OCI-LY1 (cell line): ENCODE data around the gene SLC7A14.

Experiments used
- H2AFZ ChIP-seq: fragments of 200-600 bp; sonication (generic), shearing (Covaris generic); 2 replicates; pipeline ENCODE4 v1.6.0; 2014; ENCODE audit warnings: antibody characterized with exemption, mild to moderate bottlenecking, low read length
- H3F3A ChIP-seq: fragments of 200-600 bp; sonication (generic), shearing (Covaris generic); 2 replicates; pipeline ENCODE4 v1.6.0; 2014; ENCODE audit warnings: mild to moderate bottlenecking, antibody characterized with exemption, low read length, moderate library complexity; ENCODE audit not compliant: insufficient read depth
- H3K27ac ChIP-seq: fragments of 200-600 bp; sonication (generic); 2 replicates; pipeline ENCODE4 v1.5.1; 2014; ENCODE audit warnings: low read length, mixed run types, mild to moderate bottlenecking, low read depth; ENCODE audit not compliant: poor library complexity, severe bottlenecking
- H3K27me3 ChIP-seq: fragments of 200-600 bp; sonication (generic); 2 replicates; pipeline ENCODE4 v1.6.0; 2014; ENCODE audit warnings: antibody characterized with exemption, mild to moderate bottlenecking, low read length, moderate library complexity; ENCODE audit not compliant: insufficient read depth
- H3K36me3 ChIP-seq: fragments of 200-600 bp; sonication (generic); 2 replicates; pipeline ENCODE4 v1.6.1; 2014; ENCODE audit warnings: mild to moderate bottlenecking, antibody characterized with exemption, low read length, moderate library complexity, mixed read lengths; ENCODE audit not compliant: insufficient read depth
- H3K4me1 ChIP-seq: fragments of 200-600 bp; sonication (generic); 2 replicates; pipeline ENCODE4 v1.5.1; 2014; ENCODE audit warnings: mild to moderate bottlenecking, low read length, moderate library complexity; ENCODE audit not compliant: insufficient read depth, severe bottlenecking
- H3K4me2 ChIP-seq: fragments of 200-600 bp; sonication (generic), shearing (Covaris generic); 2 replicates; pipeline ENCODE4 v1.6.1; 2014; ENCODE audit warnings: low read length
- H3K4me3 ChIP-seq: fragments of 200-600 bp; sonication (generic); 2 replicates; pipeline ENCODE4 v1.5.1; 2014; ENCODE audit warnings: low read length, low read depth, mild to moderate bottlenecking, mixed read lengths; ENCODE audit not compliant: poor library complexity, severe bottlenecking
- H3K79me2 ChIP-seq: fragments of 200-600 bp; shearing (Covaris generic); 2 replicates; pipeline ENCODE4 v1.6.1; 2016; ENCODE audit warnings: mixed run types, low read length, mixed read lengths; ENCODE audit not compliant: insufficient read depth
- H3K9ac ChIP-seq: fragments of 200-600 bp; sonication (generic), shearing (Covaris generic); 2 replicates; pipeline ENCODE4 v1.6.1; 2014; ENCODE audit warnings: mild to moderate bottlenecking, low read length, mixed read lengths
- H3K9me2 ChIP-seq: fragments of 200-600 bp; sonication (generic), shearing (Covaris generic); 2 replicates; pipeline ENCODE4 v1.6.1; 2014; ENCODE audit warnings: low read depth, mild to moderate bottlenecking, low read length, mixed read lengths
- H3K9me3 ChIP-seq: fragments of 200-600 bp; shearing (Covaris generic); 2 replicates; pipeline ENCODE4 v1.6.1; 2014; ENCODE audit warnings: low read length, mixed read lengths
- H4K20me1 ChIP-seq: fragments of 200-600 bp; sonication (generic), shearing (Covaris generic); 2 replicates; pipeline ENCODE4 v1.6.0; 2016; ENCODE audit warnings: mild to moderate bottlenecking, low read length; ENCODE audit not compliant: insufficient read depth
- EZH2 ChIP-seq: fragments of 200-600 bp; sonication (generic), shearing (Covaris generic); IDR thresholded peaks from 2 replicates; pipeline ENCODE4 v1.8.0; 2017; ENCODE audit warnings: borderline replicate concordance, mixed run types, mild to moderate bottlenecking, antibody characterized with exemption, low read length, moderate library complexity, mixed read lengths
- TF ChIP-seq, protein P1 (sequence below): fragments of 200-600 bp; sonication (generic), shearing (Covaris generic); IDR thresholded peaks from 2 replicates; pipeline ENCODE4 v1.5.1; 2017; ENCODE audit warnings: mild to moderate bottlenecking, antibody characterized with exemption, low read length, moderate library complexity, mixed read lengths

SLC7A14 gene

DNA sequence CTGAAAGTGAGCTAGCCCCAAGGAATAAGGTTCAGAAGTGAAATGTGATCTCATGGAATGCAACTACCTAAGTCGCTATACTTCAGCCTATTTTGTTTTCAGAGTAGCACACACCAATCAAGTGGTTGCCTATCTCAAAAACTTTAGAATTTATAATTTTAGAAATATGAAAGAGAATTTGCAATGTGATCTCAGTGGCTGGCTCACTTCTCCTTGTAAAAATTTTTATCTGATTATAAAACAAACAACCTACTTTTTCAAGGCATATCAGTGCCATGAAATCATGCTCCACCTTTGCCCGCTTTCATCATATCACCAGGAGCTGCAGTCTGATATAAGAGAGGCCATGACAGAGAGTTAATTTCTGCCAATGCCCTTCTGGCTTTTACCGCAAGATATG lies 119.9 kb downstream of the SLC7A14 start:
- Histone ChIP-seq H3K4me1 (no peaks in the 10 kb centered on the region), H3K9me3 (no peaks in the 10 kb centered on the region), H2AFZ (no peak overlapping the region), H3K27ac (no peak overlapping the region), H4K20me1 (no peaks in the 10 kb centered on the region), H3K4me2 (no peak overlapping the region), H3K36me3 (no peaks in the 10 kb centered on the region), H3K27me3 (no peaks in the 10 kb centered on the region), H3K4me3 (no peak overlapping the region), H3K79me2 (no peaks in the 10 kb centered on the region), H3K9ac (no peak overlapping the region), H3F3A (no peaks in the 10 kb centered on the region), H3K9me2 (no peaks in the 10 kb centered on the region)
- no peak for TF ChIP-seq EZH2
- TF ChIP-seq, protein P1, sequence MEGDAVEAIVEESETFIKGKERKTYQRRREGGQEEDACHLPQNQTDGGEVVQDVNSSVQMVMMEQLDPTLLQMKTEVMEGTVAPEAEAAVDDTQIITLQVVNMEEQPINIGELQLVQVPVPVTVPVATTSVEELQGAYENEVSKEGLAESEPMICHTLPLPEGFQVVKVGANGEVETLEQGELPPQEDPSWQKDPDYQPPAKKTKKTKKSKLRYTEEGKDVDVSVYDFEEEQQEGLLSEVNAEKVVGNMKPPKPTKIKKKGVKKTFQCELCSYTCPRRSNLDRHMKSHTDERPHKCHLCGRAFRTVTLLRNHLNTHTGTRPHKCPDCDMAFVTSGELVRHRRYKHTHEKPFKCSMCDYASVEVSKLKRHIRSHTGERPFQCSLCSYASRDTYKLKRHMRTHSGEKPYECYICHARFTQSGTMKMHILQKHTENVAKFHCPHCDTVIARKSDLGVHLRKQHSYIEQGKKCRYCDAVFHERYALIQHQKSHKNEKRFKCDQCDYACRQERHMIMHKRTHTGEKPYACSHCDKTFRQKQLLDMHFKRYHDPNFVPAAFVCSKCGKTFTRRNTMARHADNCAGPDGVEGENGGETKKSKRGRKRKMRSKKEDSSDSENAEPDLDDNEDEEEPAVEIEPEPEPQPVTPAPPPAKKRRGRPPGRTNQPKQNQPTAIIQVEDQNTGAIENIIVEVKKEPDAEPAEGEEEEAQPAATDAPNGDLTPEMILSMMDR, result no peak

- TF ChIP-seq EZH2, result no peak
- no peak overlapping the region for H3K9ac ChIP-seq
- H2AFZ ChIP-seq, result no peak overlapping the region
Observed at GRCh38 chr3:170463011-170463410, 122.9 kb downstream of the SLC7A14 start.

DNA sequence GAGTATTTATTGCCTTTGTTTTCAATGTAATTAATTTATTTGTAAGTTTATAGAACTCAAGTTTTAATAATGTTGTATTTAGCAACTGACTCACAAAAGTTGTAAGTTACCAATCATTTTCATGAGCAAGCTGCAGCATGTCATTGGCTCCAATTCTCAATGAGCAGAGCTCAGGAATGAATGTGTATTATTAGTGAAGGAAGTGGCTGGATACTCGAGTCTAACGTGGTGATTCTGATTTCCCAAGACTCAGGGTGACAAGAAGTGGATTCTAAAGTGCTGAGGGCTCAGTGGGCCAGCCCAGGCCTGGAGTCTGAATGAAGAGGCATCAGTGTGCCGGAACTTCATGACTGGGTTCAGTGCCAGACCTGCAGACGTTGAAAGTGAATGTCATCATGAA lies 127.6 kb downstream of the SLC7A14 start:
- Histone ChIP-seq H3F3A (no peaks in the 10 kb centered on the region), H3K9me2 (no peaks in the 10 kb centered on the region), H3K9me3 (no peaks in the 10 kb centered on the region), H4K20me1 (no peaks in the 10 kb centered on the region), H3K27me3 (no peaks in the 10 kb centered on the region), H3K79me2 (no peaks in the 10 kb centered on the region), H2AFZ (no peak overlapping the region), H3K4me2 (no peak overlapping the region), H3K4me3 (no peak overlapping the region), H3K9ac (no peak overlapping the region), H3K27ac (no peak overlapping the region), H3K36me3 (no peaks in the 10 kb centered on the region), H3K4me1 (no peaks in the 10 kb centered on the region)
- TF ChIP-seq EZH2, result no peak
- TF ChIP-seq, protein P1, result no peak

More at GRCh38 chr3:170463011-170463410, 122.9 kb downstream of the SLC7A14 start:
- no peaks in the 10 kb centered on the region for H3K27me3 ChIP-seq
- no peak overlapping the region for H3K4me3 ChIP-seq
- H3K9me2 ChIP-seq, result no peaks in the 10 kb centered on the region
- no peaks in the 10 kb centered on the region for H4K20me1 ChIP-seq
- H3F3A ChIP-seq, result no peaks in the 10 kb centered on the region
- no peak overlapping the region for H3K4me2 ChIP-seq
- no peaks in the 10 kb centered on the region for H3K79me2 ChIP-seq
- H3K9me3 ChIP-seq, result no peaks in the 10 kb centered on the region
- no peak overlapping the region for H3K27ac ChIP-seq
- H3K36me3 ChIP-seq, result no peaks in the 10 kb centered on the region
- no peaks in the 10 kb centered on the region for H3K4me1 ChIP-seq

DNA sequence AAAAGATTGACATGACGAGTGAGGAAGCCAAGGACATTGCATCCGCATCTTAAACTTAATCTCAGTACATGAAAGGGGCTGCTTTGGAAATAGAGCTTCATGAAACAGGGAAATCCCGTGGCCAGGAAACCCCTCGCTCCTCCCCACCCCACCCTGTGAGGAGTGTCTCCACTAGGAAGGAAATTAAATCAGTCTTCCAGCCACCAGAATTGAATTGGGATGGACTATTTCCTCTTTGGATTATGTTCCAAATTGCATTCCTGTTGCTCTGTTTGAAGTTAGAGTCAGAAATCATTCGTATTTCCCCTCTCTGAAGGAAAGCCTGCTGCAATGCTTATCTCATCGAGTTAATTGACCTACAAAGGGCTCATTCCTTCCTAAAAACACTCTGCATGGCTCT lies 131.4 kb downstream of the SLC7A14 start:
- Histone ChIP-seq H4K20me1 (no peaks in the 10 kb centered on the region), H3K79me2 (no peaks in the 10 kb centered on the region), H3K36me3 (no peaks in the 10 kb centered on the region), H3K4me1 (no peaks in the 10 kb centered on the region), H3K9me3 (no peaks in the 10 kb centered on the region), H3K9ac (no peak overlapping the region), H2AFZ (no peak overlapping the region), H3K9me2 (no peaks in the 10 kb centered on the region), H3K27me3 (no peaks in the 10 kb centered on the region), H3F3A (no peaks in the 10 kb centered on the region), H3K27ac (no peak overlapping the region), H3K4me2 (no peak overlapping the region), H3K4me3 (no peak overlapping the region)
- TF ChIP-seq, protein P1, result no peak
- no peak for TF ChIP-seq EZH2
